Femur (tissue), 1 donor: Measurements from ENCODE around the gene SP140.
"Not testable (repeated sequence)": the region's sequence is repeated elsewhere in the genome, so short reads cannot be mapped to it uniquely, and the experiment has no call there.

Experiments
- DNase-seq: peaks from one replicate; pipeline ENCODE4 v3.0.0-alpha.2; 2017

Gene SP140

DNA sequence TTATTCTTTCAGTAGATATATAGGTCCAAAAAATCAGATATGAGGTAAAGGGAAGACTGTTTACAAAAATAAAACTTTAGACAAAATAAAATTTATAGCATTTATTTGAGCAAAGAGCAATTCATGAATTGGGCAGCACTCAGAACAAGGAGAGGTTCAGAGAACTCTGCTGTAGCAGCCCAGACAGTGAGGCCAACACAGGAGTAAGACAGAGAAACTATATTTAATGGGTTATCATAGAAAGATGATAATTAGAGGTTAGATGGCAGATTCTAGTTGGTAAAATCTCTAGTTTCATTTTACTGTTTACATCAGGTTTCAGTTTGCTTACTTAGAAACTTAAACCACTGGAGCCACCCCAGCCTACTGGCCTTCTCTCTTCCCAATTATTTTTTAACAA lies 71.4 kb downstream of the SP140 start:
- no peak for DNase-seq

DNA sequence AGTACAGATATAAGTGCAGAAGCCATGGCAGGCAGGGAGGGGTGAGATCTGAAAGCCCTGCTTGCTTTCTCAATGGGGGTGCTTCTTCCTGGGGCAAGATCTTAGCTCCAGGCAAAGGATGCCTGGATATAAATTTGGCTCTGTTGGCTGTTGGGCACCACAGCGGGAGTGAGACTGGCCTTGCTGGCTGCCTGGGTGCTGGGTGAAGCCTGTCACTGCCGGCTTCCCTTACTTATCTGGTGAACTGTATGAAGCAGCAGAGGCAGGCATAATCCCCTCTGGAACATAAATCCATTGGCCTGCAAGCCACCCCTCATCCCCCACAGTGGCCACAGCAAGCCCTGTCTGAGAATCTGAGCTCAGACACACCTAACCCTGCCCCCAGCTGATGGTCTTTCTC lies 74.1 kb downstream of the SP140 start:
- no peak for DNase-seq

DNA sequence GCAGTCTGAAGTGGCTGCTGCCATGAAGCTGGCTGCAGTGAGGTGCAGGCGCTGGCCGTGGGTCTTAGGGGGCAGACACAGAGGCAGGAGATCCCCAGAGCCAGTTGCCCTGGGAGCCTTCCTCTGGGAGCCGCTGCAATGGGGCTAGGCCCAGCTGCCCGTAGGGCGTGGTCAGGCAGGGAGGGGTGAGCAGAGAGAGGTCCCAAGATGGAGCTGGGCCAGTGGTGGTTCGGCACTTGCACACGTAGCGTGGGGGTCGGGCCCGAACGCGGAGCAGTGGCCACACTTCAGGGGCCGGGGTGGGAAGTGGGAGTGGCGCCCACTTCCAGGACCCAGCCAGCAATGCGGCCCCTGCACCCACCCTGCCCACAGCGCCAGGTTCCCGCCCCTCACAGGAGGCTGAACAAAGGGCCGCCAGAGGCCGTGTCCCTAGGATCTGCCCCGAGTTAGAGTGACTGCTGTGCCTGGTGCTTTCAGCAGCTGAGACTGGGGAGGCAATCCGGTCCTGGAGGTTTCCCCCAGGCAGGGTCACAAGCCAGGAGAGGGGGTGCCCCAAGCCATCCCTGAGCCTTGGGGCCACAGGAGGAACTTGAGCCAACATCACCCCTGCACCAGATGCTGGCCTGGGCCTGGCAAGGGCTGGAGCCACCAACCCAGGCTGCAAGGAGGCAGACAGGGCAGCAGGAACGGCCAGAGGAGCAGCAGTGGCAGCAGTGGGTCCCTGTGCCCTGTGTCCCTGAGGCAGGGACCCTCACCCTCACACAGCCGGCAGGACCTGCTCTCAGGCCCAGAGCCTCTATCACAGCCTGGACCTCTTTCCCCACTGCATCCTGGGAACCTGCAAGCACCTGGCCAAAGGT lies 80.1 kb downstream of the SP140 start:
- DNase-seq: no peak

DNA sequence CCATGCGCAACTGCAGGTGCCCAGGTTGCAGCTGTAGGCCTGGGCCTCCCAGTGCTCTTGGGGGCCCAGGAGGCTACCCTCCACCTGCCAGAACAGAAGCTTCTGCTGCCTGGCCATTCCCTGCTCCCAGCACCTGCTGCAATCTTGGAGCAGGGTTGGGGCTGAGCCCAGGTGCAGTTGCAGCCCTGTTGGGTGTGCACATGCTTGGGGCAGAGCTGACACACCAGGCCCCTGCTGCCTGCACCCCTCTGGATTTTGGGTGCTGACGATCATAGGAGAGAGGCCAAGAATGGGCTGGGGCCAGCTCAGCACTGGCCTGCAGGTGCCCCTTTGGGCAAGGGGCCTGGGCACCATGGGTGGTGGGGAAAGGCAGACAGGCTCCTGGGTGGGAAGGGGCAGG lies 80.9 kb downstream of the SP140 start:
- no peak for DNase-seq

DNA sequence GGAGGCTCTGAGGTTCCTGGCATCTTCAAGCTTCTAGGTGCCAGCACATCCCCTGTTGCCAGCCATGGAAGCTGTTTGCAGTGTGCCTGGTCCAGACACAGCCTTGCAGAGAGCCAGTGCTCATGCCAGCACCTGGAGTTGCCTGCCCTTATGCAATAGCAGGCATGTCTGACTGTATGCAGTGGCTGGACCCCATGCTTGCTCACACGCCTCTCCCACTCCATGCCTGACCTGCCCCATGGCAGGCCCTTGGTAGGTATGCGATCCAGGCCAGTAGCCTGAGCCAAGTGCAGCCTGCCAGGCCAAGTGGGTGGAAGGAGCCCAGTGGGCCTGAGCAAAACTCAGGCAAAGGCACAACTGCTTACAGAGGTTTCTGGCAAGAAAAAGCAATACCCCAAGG lies 81.9 kb downstream of the SP140 start:
- no peak for DNase-seq

DNA sequence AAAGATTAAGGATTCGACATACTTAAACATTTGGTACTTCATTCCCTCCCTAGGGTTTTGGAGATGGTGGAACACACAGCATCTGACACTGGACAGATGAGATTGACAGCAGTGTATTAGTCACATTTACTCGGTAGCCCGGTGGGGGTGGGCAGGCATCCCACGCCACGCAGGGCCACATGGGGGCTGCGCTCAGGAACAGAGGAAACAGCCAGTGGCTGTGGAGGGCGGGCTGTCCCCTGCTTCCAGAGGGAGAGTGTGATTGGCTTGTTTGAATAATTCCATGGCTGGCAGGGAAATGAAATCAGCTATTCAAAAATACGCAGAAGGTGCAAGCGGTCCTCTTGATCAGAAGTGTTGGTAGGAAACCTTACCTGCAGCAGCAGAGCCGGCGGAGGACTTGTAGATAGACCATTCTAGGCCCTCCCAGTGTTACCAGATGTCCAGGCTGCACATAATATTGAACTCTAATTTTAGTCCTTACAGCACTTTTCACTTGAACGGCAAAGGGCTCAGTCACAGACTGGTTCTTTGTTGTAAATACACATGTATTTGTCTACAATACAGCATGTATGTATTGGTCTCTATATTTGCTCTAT lies 83.0 kb downstream of the SP140 start:
- no peak for DNase-seq

DNA sequence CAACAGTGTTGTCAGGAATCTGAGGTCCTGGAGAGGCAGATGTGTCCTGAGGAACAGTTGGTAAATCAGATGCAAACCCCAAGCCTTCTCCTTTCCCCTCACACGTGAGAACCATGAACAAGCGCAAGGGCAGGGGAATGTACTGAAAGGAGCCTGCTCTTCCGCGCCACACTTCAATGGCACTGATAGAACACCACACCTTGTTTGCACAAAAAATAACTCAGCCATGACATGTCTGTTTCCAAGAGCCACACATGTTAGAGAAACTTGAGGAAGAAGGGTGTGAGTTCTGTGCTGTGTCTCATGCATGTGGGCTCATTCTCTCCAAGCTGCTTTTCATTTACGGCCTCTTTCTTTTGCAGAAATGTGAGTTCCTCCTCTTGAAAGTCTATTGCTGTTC lies 85.3 kb downstream of the SP140 start:
- DNase-seq: not testable (repeated sequence)

DNA sequence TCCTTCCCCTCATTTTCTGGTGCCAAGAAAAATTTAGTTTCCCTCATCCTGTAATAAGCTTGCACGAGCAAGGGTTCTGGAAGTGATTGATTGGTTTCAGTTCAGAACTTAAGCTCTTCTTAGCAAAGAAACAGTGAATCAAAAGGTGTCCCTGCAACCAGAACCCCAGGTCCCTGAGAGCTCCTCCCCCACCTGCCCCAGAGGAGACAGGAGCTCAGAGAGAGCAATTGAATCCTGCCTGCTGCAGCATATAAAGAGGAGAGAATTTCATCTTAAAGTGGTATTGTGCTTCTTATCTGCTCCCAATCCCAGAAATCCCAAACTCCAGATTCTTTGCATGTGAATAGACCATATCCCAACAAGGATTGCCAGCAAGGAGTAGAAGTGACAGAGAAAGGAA lies 86.1 kb downstream of the SP140 start:
- DNase-seq: not testable (repeated sequence)

DNA sequence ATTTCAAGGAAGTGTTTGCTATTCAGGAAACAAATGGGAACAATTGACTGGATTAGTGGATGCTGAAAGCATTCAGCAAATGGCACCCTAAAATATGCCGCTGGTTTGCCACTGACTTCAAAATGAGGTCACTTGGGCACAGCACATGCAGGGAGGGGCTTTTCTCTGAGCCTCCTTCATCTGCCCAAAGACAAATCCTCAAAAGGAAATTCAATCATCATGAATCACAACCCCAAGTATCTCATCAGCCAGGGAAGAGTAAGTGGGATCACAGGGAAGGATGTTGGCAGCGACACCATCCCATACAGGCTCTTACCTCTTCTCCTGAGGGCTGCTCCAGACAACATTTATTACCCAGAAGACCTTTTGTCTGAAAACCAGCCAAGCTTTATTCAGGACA lies 87.1 kb downstream of the SP140 start:
- no peak for DNase-seq

DNA sequence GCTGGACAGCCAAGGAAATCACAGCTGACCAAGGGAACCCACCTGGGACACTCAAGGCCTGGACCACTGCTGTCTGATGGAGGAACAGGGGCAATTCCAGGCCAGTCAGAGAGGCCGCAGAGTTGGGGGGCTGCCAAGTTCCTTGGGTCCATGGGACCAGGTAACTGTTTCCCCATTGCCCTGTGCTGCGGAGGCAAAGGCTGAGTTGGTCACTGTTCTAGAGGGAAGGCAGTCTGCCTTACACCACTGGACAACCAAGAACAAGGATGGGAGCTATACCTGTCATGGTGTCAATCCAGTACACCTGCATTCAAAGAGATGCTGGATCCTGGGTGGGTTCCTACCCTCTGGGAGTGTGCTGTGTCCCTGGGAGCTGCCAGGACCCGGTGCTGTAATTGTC lies 91.8 kb downstream of the SP140 start:
- no peak for DNase-seq

DNA sequence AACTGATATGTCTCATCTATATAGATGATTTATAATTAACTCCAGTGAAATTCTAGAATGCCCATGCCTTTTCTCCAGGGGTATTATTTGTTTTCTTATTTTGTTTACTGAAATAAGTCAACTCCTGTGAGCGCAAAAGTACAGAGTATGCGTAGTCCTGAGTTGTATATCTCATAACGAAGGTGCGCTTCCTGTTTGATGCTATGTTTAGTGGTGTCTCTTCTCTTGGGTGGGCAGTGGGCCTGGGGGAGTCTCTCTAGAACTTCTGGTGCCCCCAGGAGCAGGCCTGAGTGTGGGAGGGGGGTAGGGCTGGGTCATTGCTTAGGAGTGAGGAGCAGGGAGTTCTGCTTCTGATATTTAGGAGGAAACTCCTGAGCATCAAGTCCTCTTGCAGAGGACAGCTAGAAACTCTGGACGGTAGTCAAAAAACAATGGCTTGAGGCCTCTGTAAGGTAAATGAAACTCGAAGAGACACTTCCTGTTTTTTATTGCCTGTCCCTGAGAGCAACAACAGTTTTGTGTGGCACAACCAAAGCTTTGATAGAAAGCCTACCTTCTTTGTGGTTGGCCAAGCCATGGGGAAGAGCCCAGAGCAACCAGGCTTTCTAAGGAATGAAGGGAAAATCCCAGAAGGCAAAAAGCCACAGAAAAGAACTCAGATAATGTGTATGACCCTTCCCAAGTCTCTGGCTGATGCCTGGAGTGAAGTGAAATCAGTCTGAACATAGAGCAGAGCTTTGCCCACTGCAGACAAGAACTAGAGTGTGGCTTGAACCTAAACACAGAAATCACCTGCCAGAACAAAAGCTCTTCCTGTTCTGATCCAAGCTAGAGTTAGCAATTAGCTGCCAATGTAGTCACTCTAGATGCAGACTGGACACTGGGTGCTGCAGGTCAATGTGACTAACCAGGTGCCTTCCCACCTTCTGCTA lies 92.9 kb downstream of the SP140 start:
- DNase-seq: no peak

DNA sequence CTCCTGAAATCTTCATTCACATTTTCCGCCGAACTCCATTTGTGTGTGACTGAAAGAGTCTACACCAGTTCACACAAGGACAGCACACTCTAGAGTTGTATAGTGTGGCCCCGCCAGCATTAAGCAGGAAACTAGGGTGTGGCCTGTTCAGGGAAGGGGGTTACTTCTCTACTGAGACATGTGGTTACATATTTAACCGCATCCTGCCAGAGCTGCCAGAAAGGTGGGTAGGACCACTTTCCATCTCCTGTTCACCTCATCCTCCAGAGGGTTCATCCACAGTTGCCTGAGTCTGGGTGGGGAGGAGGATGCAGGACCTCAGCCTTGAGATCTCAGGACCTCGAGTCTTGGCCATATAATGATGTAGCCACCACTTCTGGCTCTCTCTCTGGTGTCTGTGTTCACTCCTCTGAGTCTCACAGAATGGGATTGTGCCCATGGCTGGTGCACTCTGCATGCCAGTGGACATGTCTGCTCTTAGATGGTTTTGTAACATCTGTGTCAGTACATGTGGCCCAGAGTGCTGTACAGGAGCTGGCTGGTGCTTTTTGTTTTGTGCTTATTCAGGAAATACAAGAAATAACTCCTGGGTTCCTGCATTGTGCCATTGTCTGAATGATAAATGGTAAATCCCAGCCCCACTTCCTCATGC lies 93.8 kb downstream of the SP140 start:
- DNase-seq: no peak

DNA sequence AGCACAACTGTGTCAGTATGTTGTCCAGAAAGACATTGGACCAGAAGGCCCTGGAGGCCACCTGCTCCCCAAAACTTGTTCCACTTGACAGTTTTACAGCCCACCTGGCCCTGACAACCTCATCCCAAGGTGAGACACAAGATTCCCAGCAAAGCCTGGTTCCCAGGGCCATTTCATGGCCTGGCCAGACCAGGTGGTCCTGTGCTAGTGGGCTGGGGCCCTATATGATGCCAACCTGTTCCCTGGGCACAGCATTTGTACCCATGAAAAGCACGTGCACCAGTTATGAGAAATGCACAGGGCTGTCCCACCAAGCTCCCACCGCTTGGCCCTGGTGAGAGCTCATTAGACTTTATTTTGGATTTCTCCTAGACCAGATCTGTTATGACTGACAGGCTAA lies 95.5 kb downstream of the SP140 start:
- DNase-seq: no peak

DNA sequence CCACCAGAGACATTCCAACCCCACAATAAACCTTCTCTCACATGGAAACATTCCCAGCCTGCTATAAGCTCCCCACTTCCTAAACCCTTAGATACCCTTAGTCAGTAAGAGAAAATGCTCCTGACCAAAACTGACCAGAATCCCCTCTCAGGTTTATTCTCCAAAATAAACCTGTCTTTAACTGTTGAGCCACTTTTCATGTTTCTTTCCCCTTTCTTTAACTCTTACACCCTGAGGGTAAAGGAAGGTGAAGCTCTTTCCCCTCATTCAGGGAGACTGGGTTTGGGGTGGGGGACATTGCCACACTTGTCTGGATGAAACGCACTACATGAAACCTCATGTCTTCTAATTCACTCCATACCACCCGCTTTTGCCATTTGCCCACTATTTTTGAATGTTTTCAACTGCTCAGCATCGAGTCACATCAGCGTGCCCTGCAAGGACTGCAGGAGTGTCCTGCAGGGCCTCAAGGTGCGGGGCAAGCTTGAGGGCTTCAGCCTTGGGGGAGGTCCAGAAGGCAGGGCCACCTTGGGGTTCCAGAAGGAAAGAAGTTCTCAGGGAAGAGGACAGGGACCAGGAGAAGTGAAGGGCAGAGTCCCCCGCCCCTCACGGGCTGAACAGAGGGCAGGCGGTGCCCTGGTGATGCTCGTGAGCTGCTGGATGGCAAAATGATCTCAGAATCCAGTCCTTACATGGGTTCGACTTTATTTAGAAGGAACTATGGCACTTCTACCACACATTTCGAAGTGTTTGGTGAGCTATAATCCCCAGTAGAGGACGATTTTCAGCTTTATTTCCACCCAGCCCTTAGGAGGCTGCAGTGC lies 97.2 kb downstream of the SP140 start:
- DNase-seq: no peak

DNA sequence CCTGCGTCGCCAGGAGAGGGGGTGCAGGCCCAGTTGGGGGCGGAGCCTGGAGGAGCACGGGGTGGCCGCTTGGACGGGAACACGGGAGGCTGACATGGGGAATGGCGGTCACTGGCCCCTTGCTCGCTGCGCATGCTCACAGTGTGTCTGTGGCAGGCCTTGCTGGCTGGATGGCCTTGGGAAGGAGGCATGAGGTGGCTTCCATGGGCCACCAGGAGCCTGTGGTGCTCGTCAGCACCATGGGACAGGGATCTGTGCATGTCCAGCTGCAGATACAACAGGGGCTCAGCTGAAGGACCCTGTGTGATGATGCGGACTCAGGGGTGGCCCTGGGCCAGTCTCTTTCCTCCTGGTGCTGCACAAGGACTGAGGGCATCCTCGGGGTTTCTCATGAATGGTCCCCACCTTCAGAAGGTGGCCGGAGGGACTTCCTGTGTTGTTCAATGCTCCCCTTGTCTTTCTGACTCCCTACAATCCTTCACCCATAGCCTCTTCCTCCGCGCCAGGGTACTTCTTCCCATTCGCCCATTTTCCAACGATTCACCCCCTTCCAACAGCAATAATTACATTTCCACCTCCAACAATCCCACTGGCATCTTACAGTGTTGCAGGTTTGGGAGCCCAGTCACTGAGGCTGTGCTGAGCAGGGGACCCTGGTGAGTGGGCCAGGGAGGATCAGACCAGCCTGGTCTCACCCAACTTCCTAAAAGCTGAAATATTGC lies 98.0 kb downstream of the SP140 start:
- no peak for DNase-seq

DNA sequence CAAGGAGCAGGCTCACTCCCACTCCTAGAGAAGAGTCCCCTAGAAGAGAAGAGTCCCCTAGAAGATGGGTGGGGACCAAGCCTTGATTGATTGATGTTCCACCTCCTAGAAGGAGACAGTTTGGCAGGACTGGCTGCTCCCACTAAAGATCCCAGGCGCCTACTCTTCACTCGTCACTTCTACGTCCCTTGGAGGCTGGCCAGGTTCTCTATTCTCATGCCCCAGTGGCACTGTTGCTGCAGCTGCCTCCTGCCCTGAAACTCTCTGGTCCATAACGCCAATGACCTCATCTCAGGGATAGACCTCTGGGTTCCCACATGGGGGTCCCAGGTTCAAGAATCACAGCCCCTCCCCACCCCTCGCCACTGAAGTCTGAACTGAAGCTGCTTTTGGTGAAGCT lies 99.0 kb downstream of the SP140 start:
- no peak for DNase-seq

DNA sequence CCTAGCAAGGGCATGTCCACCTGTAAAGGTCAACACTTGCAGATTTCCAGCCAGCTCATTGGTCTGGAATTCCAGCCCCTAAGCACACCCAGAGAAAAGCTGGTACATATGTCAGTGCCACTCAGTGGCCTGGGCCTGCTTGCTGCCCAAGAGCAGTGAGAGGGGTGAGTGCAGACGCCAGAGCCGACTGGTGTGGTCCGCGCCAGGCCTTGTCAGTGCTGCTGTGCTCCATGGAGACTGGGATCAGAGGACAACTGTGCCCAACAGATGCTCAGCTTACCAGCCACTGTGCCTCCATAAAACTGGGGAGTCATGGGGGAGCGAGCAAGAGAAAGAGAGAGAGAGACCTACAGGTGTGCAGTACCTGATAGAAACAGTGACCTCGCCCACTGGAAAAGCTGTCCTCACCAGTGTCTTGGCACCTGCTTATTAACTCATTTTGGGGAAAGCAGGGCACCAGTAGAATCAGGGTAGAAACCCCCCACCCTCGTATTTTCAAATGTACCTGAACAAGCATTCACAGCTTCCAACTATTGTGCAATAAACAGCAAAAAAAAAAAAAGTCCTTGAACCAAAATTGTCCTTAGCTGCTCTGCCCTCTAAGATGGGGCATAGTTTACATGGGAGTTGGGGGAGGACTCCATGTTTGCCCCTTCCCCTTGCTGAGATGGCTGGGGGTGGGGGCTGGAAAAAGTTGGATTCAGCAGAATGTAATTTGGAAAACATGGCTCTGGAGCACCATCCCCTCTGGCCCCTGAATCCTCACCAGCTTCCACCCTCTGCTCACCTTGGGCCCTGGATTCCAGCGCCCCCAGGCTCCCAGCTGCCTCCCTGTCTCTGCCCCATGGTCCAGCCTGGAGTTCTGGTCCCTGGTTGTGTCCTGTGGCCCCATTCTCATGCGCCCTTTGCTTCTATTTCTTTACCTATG lies 100.0 kb downstream of the SP140 start:
- DNase-seq: no peak

DNA sequence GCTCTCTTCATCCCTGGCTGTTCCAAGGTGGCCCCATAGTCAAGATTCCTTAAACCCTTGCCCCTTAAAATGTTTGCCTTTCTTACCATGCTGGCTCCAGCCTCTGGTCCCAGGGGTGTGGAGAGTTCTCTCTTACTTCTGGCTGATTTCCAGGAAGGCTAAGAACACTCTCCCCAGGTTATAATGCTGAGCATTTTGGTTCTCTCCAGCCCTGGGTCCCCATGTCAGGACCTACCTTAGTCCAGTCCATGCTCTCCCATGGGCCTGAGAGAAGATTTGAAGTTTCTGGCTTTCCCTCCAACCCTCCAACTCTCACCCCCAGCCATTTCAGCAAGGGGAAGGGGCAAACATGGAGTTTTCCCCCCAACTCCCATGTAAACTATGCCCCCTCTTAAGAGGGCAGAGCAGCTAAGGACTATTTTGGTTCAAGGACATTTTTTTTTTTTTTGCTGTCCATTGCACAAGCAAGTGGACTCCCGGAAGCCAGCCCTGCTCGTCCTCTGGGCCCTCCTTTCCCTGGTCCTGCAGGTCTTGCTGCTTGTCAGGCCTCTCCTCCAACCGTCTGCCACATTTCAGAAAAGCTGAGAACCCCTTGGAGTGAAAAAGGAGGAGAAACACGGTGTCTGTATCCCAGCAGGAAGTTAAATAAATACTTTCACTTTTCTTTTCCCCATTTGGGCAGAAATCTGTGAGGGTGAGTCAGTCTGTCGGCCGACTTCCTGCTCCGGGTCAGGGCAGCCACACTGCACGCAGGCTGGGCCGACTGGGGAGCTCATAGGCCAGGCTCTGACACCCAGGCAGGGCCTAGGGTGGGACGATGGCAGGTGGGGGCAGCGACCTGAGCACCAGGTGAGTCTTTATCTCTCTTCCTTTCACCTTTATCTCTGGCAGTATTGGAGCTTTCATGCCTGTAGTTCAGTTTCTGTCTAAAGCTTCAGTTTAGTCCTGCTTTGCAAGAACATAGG lies 101.2 kb downstream of the SP140 start, which contains the start of gene SP140L:
TSS of gene SP140L (plus strand) at position 741 of the 965 bp plus-strand sequence. CDS start at position 818, 77 bp downstream.
- DNase-seq: peak; percentile 69
